H1 (cell line): ENCODE measurements around the gene EML1.

Experiments used
- CTCF ChIP-seq, 3 experiments: IDR thresholded peaks; 1 replicate in 2 of 3; 2 replicates in 1 of 3; pipeline versions ENCODE4 v1.5.1 to v1.6.1; 2011; ENCODE audit warnings: low read length in 3 of 3, mild to moderate bottlenecking in 3 of 3, inconsistent platforms in 2 of 3, low read depth in 1 of 3, moderate library complexity in 1 of 3; ENCODE audit not compliant: insufficient read depth in 1 of 3; ENCODE audit errors: control extremely low read depth in 1 of 3
- SIRT6 ChIP-seq: IDR thresholded peaks from one replicate; pipeline ENCODE4 v1.7.1; 2012; ENCODE audit warnings: low read length, inconsistent platforms

GRCh38 chr14:99781853-99782610 lies 11.2 kb upstream of the EML1 start:
- TF ChIP-seq CTCF (IDR thresholded peaks at IDR 0.05; ENCODE audit: control extremely low read depth in 1 of 3, insufficient read depth in 1 of 3, low read depth in 1 of 3, low read length in 3 of 3) (no peak), SIRT6 (no peak)
